Epithelial cell of esophagus (primary cell): ENCODE results near the gene TSHZ1.

Source experiments
- DNase-seq: peaks from one replicate; pipeline ENCODE4 v3.0.0; 2010; ENCODE audit warnings: low read depth
- H3K4me3 ChIP-seq: 2 replicates; pipeline ENCODE4 v1.5.1; 2011; ENCODE audit warnings: mild to moderate bottlenecking, low read length, control low read depth
- CTCF ChIP-seq: IDR thresholded peaks from 2 replicates; pipeline ENCODE4 v1.5.1; 2011; ENCODE audit warnings: low read depth, mild to moderate bottlenecking, low read length, control low read depth, inconsistent platforms; ENCODE audit not compliant: insufficient read depth; ENCODE audit errors: missing control alignments

TSHZ1 gene

GRCh38 chr18:75338631-75339030 is 128.0 kb downstream of the TSHZ1 start:
- no peak for TF ChIP-seq CTCF
- no peak for DNase-seq
- H3K4me3 ChIP-seq = no peak overlapping the region
